ENCODE results near the gene WWOX. TPM values are rescaled to one million over a fixed set of nuclear protein-coding genes. Genes with fewer than 3 reads are reported as not detected.

WWOX gene
- total RNA-seq, 1 experiment from 2014 or later, result 35.6 TPM

GRCh38 chr16:78278056-78278450 lies 178.6 kb downstream of the WWOX start:
- Histone ChIP-seq H3K4me1 (replicated peaks; ENCODE audit: insufficient read depth) (no peaks in the 10 kb centered on the region), H4K20me1 (ENCODE audit: insufficient read depth) (no peaks in the 10 kb centered on the region), H3K4me3 (no peak overlapping the region), H3K9me3 (ENCODE audit: insufficient read depth, low read depth) (no peaks in the 10 kb centered on the region), H3F3A (ENCODE audit: insufficient read depth, low read depth) (no peaks in the 10 kb centered on the region), H3K79me2 (ENCODE audit: low read depth) (no peaks in the 10 kb centered on the region), H3K27ac (no peak overlapping the region), H3K4me2 (no peak overlapping the region), H3K36me3 (ENCODE audit: low read depth) (no peaks in the 10 kb centered on the region), H3K9me2 (ENCODE audit: insufficient read depth) (no peaks in the 10 kb centered on the region), H2AFZ (no peak overlapping the region), H3K27me3 (ENCODE audit: insufficient read depth, low read depth) (no peaks in the 10 kb centered on the region)
- intact Hi-C loops (cut with micrococcal nuclease; ENCODE audit: unreplicated experiment), result no loop called here
- ChIA-PET POLR2A (ENCODE audit: unreplicated experiment) (no interaction called here), CTCF (no interaction called here)
- TF ChIP-seq EZH2 (IDR thresholded peaks at IDR 0.05; ENCODE audit: low read depth), result no peak
- TF ChIP-seq CTCF (conservative IDR thresholded peaks at IDR 0.05), result no peak
- no TSS peak for BruUV-seq (replicated peaks)
- no peak for DNase-seq

GRCh38 chr16:78281115-78281514 lies 181.7 kb downstream of the WWOX start:
- DNase-seq, result no peak
- H3K9me2 ChIP-seq (ENCODE audit: insufficient read depth), result no peaks in the 10 kb centered on the region
- no peaks in the 10 kb centered on the region for H3K27me3 ChIP-seq (ENCODE audit: insufficient read depth, low read depth)
- H3K4me1 ChIP-seq (replicated peaks; ENCODE audit: insufficient read depth), result no peaks in the 10 kb centered on the region
- H3K4me2 ChIP-seq, result no peak overlapping the region
- ChIA-PET CTCF (no interaction called here), POLR2A (ENCODE audit: unreplicated experiment) (no interaction called here)
- H3K27ac ChIP-seq, result no peak overlapping the region
- TF ChIP-seq EZH2 (IDR thresholded peaks at IDR 0.05; ENCODE audit: low read depth), result no peak
- TF ChIP-seq CTCF (conservative IDR thresholded peaks at IDR 0.05), result no peak
- H2AFZ ChIP-seq, result no peak overlapping the region
- intact Hi-C loops (cut with micrococcal nuclease; ENCODE audit: unreplicated experiment), result no loop called here
- H4K20me1 ChIP-seq (ENCODE audit: insufficient read depth), result no peaks in the 10 kb centered on the region
- H3K4me3 ChIP-seq, result no peak overlapping the region
- no peaks in the 10 kb centered on the region for H3K9me3 ChIP-seq (ENCODE audit: insufficient read depth, low read depth)
- no peaks in the 10 kb centered on the region for H3K36me3 ChIP-seq (ENCODE audit: low read depth)
- no peaks in the 10 kb centered on the region for H3F3A ChIP-seq (ENCODE audit: insufficient read depth, low read depth)
- BruUV-seq (replicated peaks), result no TSS peak
- no peaks in the 10 kb centered on the region for H3K79me2 ChIP-seq (ENCODE audit: low read depth)

- Histone ChIP-seq H3K27me3 (ENCODE audit: insufficient read depth, low read depth) (no peaks in the 10 kb centered on the region), H2AFZ (no peak overlapping the region), H3K4me1 (replicated peaks; ENCODE audit: insufficient read depth) (no peaks in the 10 kb centered on the region), H3K9me2 (ENCODE audit: insufficient read depth) (no peaks in the 10 kb centered on the region), H4K20me1 (ENCODE audit: insufficient read depth) (no peaks in the 10 kb centered on the region), H3K9me3 (ENCODE audit: insufficient read depth, low read depth) (no peaks in the 10 kb centered on the region), H3K4me2 (no peak overlapping the region), H3K36me3 (ENCODE audit: low read depth) (no peaks in the 10 kb centered on the region), H3K27ac (no peak overlapping the region), H3K79me2 (ENCODE audit: low read depth) (no peaks in the 10 kb centered on the region), H3K4me3 (no peak overlapping the region), H3F3A (ENCODE audit: insufficient read depth, low read depth) (no peaks in the 10 kb centered on the region)
- DNase-seq, result no peak
- intact Hi-C loops (cut with micrococcal nuclease; ENCODE audit: unreplicated experiment), result no loop called here
- ChIA-PET POLR2A (ENCODE audit: unreplicated experiment) (no interaction called here), CTCF (no interaction called here)
- no peak for TF ChIP-seq EZH2 (IDR thresholded peaks at IDR 0.05; ENCODE audit: low read depth)
- no peak for TF ChIP-seq CTCF (conservative IDR thresholded peaks at IDR 0.05)
- no TSS peak for BruUV-seq (replicated peaks)
Observed at GRCh38 chr16:78283548-78284251, 184.2 kb downstream of the WWOX start.

All from PC-9 (cell line).